B cell (primary cell): ENCODE results near the gene AP1AR.
"Not testable (repeated sequence)": the region's sequence is repeated elsewhere in the genome, so short reads cannot be mapped to it uniquely, and the experiment has no call there.

Experiments used
- EZH2 ChIP-seq: IDR thresholded peaks from 2 replicates; pipeline ENCODE4 v1.6.1; 2012; ENCODE audit warnings: borderline replicate concordance, low read depth, mild to moderate bottlenecking, moderate library complexity, low read length; ENCODE audit not compliant: insufficient read depth, poor library complexity, severe bottlenecking
- TF ChIP-seq, protein P1 (sequence below): fragments of 200-600 bp; IDR thresholded peaks from one replicate; pipeline ENCODE4 v1.8.0; 2022; ENCODE audit warnings: antibody characterized with exemption, mild to moderate bottlenecking

DNA sequence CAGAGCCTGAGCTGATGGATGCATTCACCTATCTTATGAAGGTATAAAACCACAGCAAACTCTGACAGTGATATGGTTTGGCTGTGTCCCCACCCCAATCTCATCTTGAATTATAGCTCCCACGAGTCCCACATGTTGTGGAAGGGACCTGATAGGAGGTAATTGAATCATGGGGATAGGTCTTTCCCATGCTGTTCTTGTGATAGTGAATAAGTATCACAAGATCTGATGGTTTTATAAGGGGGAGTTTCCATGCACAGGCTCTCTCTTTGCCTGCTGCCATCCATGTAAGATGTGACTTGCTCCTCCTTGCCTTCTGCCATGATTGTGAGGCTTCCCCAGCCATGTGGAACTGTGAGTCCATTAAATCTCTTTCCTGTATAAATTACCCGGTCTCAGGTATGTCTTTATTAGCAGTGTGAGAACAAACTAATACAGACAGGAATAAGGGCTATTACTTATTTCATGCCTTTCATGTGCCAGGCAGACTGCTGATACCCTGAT lies 50.4 kb downstream of the AP1AR start:
- TF ChIP-seq, protein P1, sequence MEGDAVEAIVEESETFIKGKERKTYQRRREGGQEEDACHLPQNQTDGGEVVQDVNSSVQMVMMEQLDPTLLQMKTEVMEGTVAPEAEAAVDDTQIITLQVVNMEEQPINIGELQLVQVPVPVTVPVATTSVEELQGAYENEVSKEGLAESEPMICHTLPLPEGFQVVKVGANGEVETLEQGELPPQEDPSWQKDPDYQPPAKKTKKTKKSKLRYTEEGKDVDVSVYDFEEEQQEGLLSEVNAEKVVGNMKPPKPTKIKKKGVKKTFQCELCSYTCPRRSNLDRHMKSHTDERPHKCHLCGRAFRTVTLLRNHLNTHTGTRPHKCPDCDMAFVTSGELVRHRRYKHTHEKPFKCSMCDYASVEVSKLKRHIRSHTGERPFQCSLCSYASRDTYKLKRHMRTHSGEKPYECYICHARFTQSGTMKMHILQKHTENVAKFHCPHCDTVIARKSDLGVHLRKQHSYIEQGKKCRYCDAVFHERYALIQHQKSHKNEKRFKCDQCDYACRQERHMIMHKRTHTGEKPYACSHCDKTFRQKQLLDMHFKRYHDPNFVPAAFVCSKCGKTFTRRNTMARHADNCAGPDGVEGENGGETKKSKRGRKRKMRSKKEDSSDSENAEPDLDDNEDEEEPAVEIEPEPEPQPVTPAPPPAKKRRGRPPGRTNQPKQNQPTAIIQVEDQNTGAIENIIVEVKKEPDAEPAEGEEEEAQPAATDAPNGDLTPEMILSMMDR: not testable (repeated sequence)
- not testable (repeated sequence) for TF ChIP-seq EZH2
